Neural progenitor cell (in vitro differentiated cells): Measurements from ENCODE around the gene SETD2.

Experiments
- EZH2 ChIP-seq: fragments of 200-600 bp; sonication (generic); IDR thresholded peaks from 2 replicates; pipeline ENCODE4 v1.6.1; 2017; ENCODE audit warnings: antibody characterized with exemption, mild to moderate bottlenecking, moderate library complexity
- EZH2phosphoT487 ChIP-seq: fragments of 200-600 bp; sonication (generic); IDR thresholded peaks from 2 replicates; pipeline ENCODE4 v1.6.1; 2017; ENCODE audit warnings: antibody characterized with exemption
- TF ChIP-seq, protein P1 (sequence below): fragments of 200-600 bp; sonication (generic); IDR thresholded peaks from 2 replicates; pipeline ENCODE4 v1.5.1; 2017; ENCODE audit warnings: antibody characterized with exemption, mild to moderate bottlenecking

GRCh38 chr3:47047069-47047468 lies 116.8 kb downstream of the SETD2 start:
- TF ChIP-seq, protein P1, sequence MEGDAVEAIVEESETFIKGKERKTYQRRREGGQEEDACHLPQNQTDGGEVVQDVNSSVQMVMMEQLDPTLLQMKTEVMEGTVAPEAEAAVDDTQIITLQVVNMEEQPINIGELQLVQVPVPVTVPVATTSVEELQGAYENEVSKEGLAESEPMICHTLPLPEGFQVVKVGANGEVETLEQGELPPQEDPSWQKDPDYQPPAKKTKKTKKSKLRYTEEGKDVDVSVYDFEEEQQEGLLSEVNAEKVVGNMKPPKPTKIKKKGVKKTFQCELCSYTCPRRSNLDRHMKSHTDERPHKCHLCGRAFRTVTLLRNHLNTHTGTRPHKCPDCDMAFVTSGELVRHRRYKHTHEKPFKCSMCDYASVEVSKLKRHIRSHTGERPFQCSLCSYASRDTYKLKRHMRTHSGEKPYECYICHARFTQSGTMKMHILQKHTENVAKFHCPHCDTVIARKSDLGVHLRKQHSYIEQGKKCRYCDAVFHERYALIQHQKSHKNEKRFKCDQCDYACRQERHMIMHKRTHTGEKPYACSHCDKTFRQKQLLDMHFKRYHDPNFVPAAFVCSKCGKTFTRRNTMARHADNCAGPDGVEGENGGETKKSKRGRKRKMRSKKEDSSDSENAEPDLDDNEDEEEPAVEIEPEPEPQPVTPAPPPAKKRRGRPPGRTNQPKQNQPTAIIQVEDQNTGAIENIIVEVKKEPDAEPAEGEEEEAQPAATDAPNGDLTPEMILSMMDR, result no peak
- no peak for TF ChIP-seq EZH2phosphoT487
- no peak for TF ChIP-seq EZH2
